HUES6 (cell line): ENCODE measurements around the gene PLCG2.
"Not testable (repeated sequence)": the region's sequence is repeated elsewhere in the genome, so short reads cannot be mapped to it uniquely, and the experiment has no call there.

Experiments
- H3K27ac ChIP-seq: 2 replicates; pipeline ENCODE4 v1.7.0; 2013; ENCODE audit warnings: low read depth, mild to moderate bottlenecking, low read length, inconsistent platforms
- H3K27me3 ChIP-seq: 2 replicates; pipeline ENCODE4 v1.6.1; 2013; ENCODE audit warnings: low read length; ENCODE audit not compliant: control insufficient read depth, insufficient read depth
- H3K36me3 ChIP-seq: 2 replicates; pipeline ENCODE4 v1.6.1; 2013; ENCODE audit warnings: low read length; ENCODE audit not compliant: control insufficient read depth, insufficient read depth
- H3K4me1 ChIP-seq: 2 replicates; pipeline ENCODE4 v1.6.1; 2013; ENCODE audit warnings: low read length; ENCODE audit not compliant: control insufficient read depth, insufficient read depth
- H3K4me3 ChIP-seq: 2 replicates; pipeline ENCODE4 v1.5.1; 2013; ENCODE audit warnings: low read depth, low read length
- H3K9ac ChIP-seq: one replicate; pipeline ENCODE4 v1.6.1; 2013; ENCODE audit warnings: mild to moderate bottlenecking, low read length
- H3K9me3 ChIP-seq: 2 replicates; pipeline ENCODE4 v1.6.1; 2013; ENCODE audit warnings: low read depth, low read length; ENCODE audit not compliant: control insufficient read depth, insufficient read depth

Gene PLCG2

GRCh38 chr16:81866820-81867440, 87.8 kb downstream of the PLCG2 start:
- Histone ChIP-seq H3K9me3 (no peaks in the 10 kb centered on the region), H3K36me3 (no peaks in the 10 kb centered on the region), H3K27me3 (0 out of 2 replicates have a peak, but pooled peaks cover 2% of the 10 kb centered on the region), H3K9ac (no peak overlapping the region), H3K4me3 (no peak overlapping the region), H3K27ac (no peak overlapping the region), H3K4me1 (peaks cover 17% of the 10 kb centered on the region)

- H3K27ac ChIP-seq = no peak overlapping the region
- H3K36me3 ChIP-seq = no peaks in the 10 kb centered on the region
- 0 out of 2 replicates have a peak, but pooled peaks cover 2% of the 10 kb centered on the region for H3K27me3 ChIP-seq
- no peak overlapping the region for H3K9ac ChIP-seq
- no peak overlapping the region for H3K4me3 ChIP-seq
- H3K9me3 ChIP-seq = no peaks in the 10 kb centered on the region
- H3K4me1 ChIP-seq = peaks cover 17% of the 10 kb centered on the region
Measured at GRCh38 chr16:81868057-81868748, 89.1 kb downstream of the PLCG2 start.

- 0 out of 2 replicates have a peak, but pooled peaks cover 2% of the 10 kb centered on the region for H3K27me3 ChIP-seq
- no peaks in the 10 kb centered on the region for H3K9me3 ChIP-seq
- no peak overlapping the region for H3K4me3 ChIP-seq
- no peaks in the 10 kb centered on the region for H3K36me3 ChIP-seq
- no peak overlapping the region for H3K27ac ChIP-seq
- H3K9ac ChIP-seq = no peak overlapping the region
- H3K4me1 ChIP-seq = peaks cover 13% of the 10 kb centered on the region
Measured at GRCh38 chr16:81869326-81869725, 90.2 kb downstream of the PLCG2 start.

GRCh38 chr16:81873206-81873605, 94.1 kb downstream of the PLCG2 start:
- H3K27me3 ChIP-seq = no peaks in the 10 kb centered on the region
- no peak overlapping the region for H3K4me3 ChIP-seq
- peaks cover 14% of the 10 kb centered on the region for H3K4me1 ChIP-seq
- no peaks in the 10 kb centered on the region for H3K36me3 ChIP-seq
- H3K9ac ChIP-seq = no peak overlapping the region
- H3K27ac ChIP-seq = no peak overlapping the region
- no peaks in the 10 kb centered on the region for H3K9me3 ChIP-seq

- H3K9me3 ChIP-seq = no peaks in the 10 kb centered on the region
- H3K4me3 ChIP-seq = no peak overlapping the region
- 0 out of 2 replicates have a peak overlapping the region, but pooled peaks have one; percentile 3 for H3K27ac ChIP-seq
- H3K4me1 ChIP-seq = peaks cover 17% of the 10 kb centered on the region
- no peaks in the 10 kb centered on the region for H3K27me3 ChIP-seq
- no peaks in the 10 kb centered on the region for H3K36me3 ChIP-seq
- no peak overlapping the region for H3K9ac ChIP-seq
Measured at GRCh38 chr16:81873843-81874752, 95.0 kb downstream of the PLCG2 start.

GRCh38 chr16:81875461-81875860, 96.4 kb downstream of the PLCG2 start:
- H3K27ac ChIP-seq = no peak overlapping the region
- no peaks in the 10 kb centered on the region for H3K9me3 ChIP-seq
- no peak overlapping the region for H3K9ac ChIP-seq
- no peaks in the 10 kb centered on the region for H3K27me3 ChIP-seq
- no peak overlapping the region for H3K4me3 ChIP-seq
- H3K36me3 ChIP-seq = no peaks in the 10 kb centered on the region
- H3K4me1 ChIP-seq = peaks cover 22% of the 10 kb centered on the region

GRCh38 chr16:81876273-81876900, 97.3 kb downstream of the PLCG2 start:
- Histone ChIP-seq H3K27me3 (no peaks in the 10 kb centered on the region), H3K4me1 (peaks cover 22% of the 10 kb centered on the region), H3K27ac (no peak overlapping the region), H3K4me3 (no peak overlapping the region), H3K9ac (no peak overlapping the region), H3K36me3 (no peaks in the 10 kb centered on the region), H3K9me3 (no peaks in the 10 kb centered on the region)

GRCh38 chr16:81877490-81877889, 98.4 kb downstream of the PLCG2 start:
- H3K4me1 ChIP-seq = peaks cover 22% of the 10 kb centered on the region
- H3K27me3 ChIP-seq, H3K27ac ChIP-seq, H3K9ac ChIP-seq, H3K4me3 ChIP-seq, H3K9me3 ChIP-seq, H3K36me3 ChIP-seq: not testable (repeated sequence)

- H3K4me1 ChIP-seq = peaks cover 22% of the 10 kb centered on the region
Measured at GRCh38 chr16:81878529-81878928, 99.4 kb downstream of the PLCG2 start.

GRCh38 chr16:81879625-81880024, 100.5 kb downstream of the PLCG2 start:
- H3K9me3 ChIP-seq = no peaks in the 10 kb centered on the region
- H3K4me3 ChIP-seq = no peak overlapping the region
- no peaks in the 10 kb centered on the region for H3K27me3 ChIP-seq
- H3K36me3 ChIP-seq = no peaks in the 10 kb centered on the region
- H3K27ac ChIP-seq = no peak overlapping the region
- peaks cover 16% of the 10 kb centered on the region for H3K4me1 ChIP-seq
- H3K9ac ChIP-seq = no peak overlapping the region

More at GRCh38 chr16:81878529-81878928, 99.4 kb downstream of the PLCG2 start:
- Histone ChIP-seq H3K9me3 (no peaks in the 10 kb centered on the region), H3K27me3 (no peaks in the 10 kb centered on the region), H3K4me3 (no peak overlapping the region), H3K9ac (no peak overlapping the region), H3K27ac (no peak overlapping the region), H3K36me3 (no peaks in the 10 kb centered on the region)
